HG02943 (cell line): ENCODE results near the gene CDC42SE2.
"Not testable (repeated sequence)": the region's sequence is repeated elsewhere in the genome, so short reads cannot be mapped to it uniquely, and the experiment has no call there.

Experiments used
- ATAC-seq: cut with Tn5 transposase; IDR thresholded peaks from one replicate; pipeline ENCODE4 v1.9.1; 2021; ENCODE audit warnings: mild to moderate bottlenecking, low read depth, moderate library complexity; ENCODE audit not compliant: unreplicated experiment

Gene CDC42SE2

GRCh38 chr5:131361677-131362315 lies 97.9 kb downstream of the CDC42SE2 start:
- no peak for ATAC-seq

DNA sequence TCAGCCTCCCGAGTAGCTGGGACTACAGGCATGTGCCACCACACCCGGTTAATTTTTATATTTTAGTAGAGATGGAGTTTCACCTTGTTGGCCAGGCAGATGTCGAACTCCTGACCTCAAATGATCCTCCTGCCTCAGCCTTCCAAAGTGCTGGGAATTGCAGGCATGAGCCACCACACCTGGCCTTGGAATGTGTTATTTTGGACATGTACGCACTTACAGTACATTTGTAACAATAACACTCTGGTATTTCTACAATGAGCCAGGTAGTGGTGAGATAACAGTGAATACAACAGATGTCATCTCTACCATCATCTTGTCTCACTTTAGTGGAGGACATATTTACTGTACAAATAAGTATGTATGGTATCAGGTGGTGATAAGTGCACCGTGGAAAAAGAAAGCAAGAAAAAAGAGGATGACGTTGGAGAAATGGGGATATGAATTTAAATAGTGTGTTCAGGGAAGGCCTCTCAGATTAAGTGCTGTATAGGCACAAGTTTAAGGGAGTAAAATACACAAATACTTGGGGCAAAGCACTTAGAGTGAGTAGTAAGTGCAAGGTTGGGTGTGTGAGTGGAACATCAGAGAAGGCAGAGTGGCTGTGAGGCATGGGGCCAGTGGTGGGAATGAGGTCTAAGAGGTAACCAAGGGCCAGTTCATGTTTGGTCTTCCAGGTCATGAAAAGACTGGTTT lies 100.1 kb downstream of the CDC42SE2 start:
- ATAC-seq = no peak

DNA sequence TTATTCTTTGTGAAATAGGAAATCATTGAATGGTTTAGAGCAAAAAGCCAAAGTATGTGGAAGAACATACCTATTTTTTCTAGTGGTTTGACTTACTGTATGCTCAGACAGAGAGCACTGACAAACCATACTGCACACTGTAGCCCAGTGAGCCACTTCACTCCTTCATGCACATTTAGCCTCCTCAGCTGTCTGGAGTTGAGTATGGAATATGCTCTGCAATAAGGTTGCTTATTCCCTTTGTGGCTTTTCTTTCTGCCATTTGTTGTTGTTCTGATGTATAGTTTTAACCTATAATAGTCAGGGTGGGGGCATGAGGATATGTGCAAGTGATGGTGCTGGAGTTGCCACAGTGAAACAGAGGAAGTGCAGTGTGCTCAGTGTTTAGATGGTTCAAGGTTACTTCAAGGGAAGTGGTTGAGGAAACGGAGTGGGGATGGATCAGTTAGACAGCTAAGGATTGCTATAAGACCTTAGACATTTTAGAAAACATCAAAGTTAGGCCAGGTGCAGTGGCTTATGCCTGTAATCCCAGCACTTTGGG lies 100.7 kb downstream of the CDC42SE2 start:
- no peak for ATAC-seq

DNA sequence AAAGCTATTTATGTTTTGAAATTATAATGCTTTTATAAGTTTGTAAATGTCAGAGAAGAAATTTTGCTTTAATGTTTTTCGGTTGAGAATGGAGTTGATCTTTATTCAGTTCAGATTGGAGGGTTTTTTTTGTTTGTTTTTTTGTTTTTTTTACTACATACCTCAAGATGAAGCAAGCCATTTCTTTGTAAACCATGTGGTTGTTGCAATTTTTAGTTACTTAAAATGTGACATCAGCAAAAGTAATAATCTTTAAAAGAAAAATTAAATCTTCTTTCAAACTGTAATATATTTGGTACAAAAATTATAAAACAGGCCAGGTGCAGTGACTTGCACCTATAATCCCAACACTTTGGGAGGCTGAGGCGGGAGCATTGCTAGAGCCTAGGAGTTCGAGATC lies 102.6 kb downstream of the CDC42SE2 start:
- no peak for ATAC-seq

DNA sequence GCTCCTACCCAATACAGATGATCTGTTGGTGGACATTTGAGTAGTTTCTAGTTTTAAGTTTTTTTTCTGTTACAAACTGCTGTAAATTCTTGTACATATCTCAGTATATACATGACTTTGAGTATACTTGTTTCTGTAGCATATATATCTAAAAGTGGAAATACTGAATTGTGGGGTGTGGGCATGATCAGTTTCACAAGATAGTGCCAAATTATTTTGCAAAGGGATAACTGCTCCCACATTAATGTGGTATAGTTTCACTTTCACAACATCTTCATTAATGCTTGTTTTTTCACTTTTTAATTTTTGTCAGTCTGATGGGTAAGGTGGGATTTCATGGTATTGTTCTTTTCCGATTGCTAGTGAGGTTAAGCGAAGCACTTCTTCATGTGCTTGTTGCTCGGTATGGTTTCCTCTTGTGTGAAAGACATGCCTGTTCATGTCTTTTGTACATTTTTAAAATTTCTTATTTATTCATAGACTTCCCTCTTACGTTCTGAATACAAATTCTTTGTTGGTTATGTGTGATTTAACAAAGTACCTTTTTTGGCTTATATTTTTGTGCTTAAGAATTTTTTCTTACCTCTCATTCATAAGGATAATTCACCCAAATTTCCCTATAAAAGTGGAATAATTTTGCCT lies 103.5 kb downstream of the CDC42SE2 start:
- no peak for ATAC-seq

- ATAC-seq = no peak
These were observed 105.0 kb downstream of the CDC42SE2 start for GRCh38 chr5:131368866-131369265.

GRCh38 chr5:131369558-131369957 lies 105.7 kb downstream of the CDC42SE2 start:
- no peak for ATAC-seq

- ATAC-seq = no peak
These were observed 108.0 kb downstream of the CDC42SE2 start for GRCh38 chr5:131371835-131372234.

DNA sequence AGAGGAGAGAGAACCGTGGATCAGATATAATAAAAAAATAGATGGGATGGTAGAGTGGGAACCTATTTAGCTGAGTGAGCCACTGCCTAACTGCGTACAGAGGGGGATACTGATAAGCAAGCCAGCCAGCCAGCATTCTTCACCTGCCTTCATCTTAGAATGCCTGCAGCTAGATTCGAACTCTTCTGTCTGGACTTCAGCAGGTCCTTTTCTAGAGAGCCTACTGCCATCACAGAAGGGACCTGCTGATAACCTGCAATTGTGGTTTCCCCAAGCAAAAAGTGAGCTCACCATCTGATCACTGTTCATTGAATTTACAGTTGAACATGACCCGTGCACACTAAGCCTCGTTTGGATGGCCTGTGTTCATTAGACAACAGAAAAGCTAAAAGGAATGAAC lies 109.4 kb downstream of the CDC42SE2 start:
- ATAC-seq = no peak

DNA sequence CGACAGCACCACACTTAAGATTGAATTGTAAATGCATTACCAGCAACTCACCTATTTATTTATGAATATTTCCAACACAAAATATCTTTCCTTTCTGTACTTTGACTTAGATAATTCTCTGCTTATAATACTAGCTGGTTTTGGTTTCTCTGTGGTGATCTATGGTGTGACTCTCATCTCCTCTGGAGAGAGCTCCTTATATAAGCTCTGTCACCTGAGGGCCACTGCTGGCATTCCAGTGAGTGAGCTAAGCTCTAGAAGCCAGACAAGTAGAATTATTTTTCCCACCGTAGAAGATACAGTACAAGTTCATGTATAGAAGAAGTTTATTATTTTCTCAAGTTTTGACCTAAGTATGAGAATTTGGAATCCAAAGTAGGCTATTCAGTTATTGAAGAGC lies 111.5 kb downstream of the CDC42SE2 start:
- no peak for ATAC-seq

DNA sequence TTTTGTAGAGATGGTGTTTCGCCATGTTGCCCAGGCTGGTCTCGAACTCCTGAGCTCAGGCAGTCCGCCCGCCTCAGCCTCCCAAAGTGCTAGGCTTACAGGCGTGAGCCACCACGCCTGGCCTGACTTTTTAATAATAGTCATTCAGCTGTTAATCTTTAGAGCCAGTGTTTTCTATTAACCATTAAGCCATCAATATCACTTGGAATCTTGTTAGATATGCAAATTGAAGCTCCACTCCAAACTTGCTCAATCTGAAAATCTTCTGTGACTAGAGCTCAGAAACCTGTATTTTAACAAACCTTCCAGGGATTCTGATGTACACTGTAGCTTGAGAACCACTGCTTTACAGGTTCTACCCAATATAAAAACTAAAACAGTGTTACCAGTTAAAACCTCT lies 113.5 kb downstream of the CDC42SE2 start:
- ATAC-seq = no peak

- ATAC-seq = no peak
These were observed 114.0 kb downstream of the CDC42SE2 start for GRCh38 chr5:131377785-131378325.

DNA sequence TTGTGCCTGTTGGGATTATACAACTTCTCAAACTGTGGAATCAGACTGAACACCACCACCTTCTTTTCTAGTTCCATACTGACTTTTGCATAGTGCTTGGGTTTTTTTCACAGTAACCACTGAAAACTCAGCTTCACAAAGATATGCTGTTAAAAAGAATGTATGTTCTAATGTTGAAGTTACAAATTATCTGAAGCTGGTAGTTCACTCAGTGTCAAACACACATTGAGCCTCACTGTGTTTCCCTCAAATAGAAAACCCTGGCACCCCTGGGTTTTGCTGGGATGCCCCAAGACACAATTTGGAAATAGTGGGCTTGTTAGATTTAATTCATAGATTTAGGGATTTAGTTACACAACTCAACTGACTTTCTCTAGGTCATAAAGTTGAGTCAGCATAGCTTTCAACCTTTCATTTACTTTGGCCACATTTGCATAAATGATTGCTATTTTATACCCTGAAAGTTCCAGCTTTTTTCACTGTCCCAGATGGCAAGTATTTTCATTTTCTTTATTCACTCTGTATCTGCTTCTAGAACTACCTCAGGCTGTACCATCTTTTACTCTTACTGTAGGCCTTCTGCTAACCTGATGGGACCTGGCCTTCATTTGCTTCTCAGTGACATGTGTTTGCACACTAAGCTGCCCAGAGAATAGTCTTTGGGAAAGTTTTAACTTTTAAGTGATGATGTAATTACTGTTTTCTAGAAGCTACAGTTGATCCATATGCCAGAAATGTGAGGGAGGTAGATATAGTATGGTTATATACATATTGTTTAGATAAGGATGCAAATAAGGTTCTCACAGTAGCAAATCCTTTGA lies 115.1 kb downstream of the CDC42SE2 start:
- no peak for ATAC-seq

- ATAC-seq = no peak
These were observed 115.9 kb downstream of the CDC42SE2 start for GRCh38 chr5:131379723-131380122.

DNA sequence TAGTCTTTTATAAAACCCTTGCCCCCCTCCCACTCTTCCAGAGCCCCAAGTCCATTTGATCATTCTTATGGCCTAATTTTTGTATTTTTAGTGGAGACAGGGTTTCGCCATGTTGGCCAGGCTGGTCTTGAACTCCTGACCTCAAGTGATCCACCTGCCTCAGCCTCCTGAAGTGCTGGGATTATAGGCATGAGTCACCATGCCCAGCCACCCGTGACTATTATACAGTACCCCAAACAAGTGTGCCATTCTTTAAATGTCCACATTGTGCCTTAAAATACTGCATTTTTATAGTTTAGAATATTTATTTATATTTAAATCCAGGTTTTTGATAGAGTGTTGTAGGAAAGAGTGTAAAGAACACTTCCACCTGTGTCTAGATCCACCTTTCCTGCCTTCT lies 116.4 kb downstream of the CDC42SE2 start:
- ATAC-seq = not testable (repeated sequence)

- no peak for ATAC-seq
These were observed 117.2 kb downstream of the CDC42SE2 start for GRCh38 chr5:131381021-131381420.

DNA sequence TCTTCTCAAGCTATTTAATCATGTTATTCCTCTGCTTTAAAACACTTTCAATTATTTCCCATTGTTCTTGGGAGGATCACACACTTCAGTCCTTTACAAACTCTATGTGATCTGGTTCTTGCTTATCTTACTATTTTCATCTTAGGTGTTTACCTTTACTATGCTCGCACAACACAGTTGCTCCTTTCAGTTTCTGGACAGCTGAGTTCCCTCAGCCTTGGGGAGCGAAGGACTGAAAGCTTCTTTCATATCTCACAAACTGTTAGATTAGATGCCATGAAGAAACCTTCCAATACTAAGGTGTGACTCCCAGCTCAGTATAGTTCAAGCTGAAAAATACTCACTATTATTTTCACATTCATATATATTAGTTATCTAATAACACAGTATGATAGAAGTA lies 117.9 kb downstream of the CDC42SE2 start:
- peak; percentile 57 for ATAC-seq

GRCh38 chr5:131382407-131383395 lies 118.8 kb downstream of the CDC42SE2 start:
- ATAC-seq = peak; percentile 69

- ATAC-seq = no peak
These were observed 120.3 kb downstream of the CDC42SE2 start for GRCh38 chr5:131384173-131384572.
